Memory B cell (primary cell): ENCODE measurements around the gene CLEC2B.
"Not testable (repeated sequence)": the region's sequence is repeated elsewhere in the genome, so short reads cannot be mapped to it uniquely, and the experiment has no call there.

ENCODE experiments used
- ATAC-seq: fragments of 150-1000 bp; cut with Tn5 transposase; 2 replicates; pipeline ENCODE4 v1.10.0; 2021; ENCODE audit warnings: low read depth, mild to moderate bottlenecking, moderate library complexity
- DNase-seq, 2 donors: peaks; one replicate each; pipeline ENCODE4 v3.0.0; 2022; ENCODE audit warnings: low spot score in 2 of 2
- H3K27ac Mint-ChIP-seq: one replicate; pipeline ENCODE4 v1.8.0; 2022; ENCODE audit warnings: mild to moderate bottlenecking, moderate library complexity, mixed read lengths
- H3K27me3 Mint-ChIP-seq: one replicate; pipeline ENCODE4 v1.8.0; 2022; ENCODE audit warnings: mixed read lengths
- H3K36me3 Mint-ChIP-seq: one replicate; pipeline ENCODE4 v1.8.0; 2022; ENCODE audit warnings: mild to moderate bottlenecking, mixed read lengths
- H3K4me1 Mint-ChIP-seq: one replicate; pipeline ENCODE4 v1.8.0; 2022; ENCODE audit warnings: mixed read lengths
- H3K4me3 Mint-ChIP-seq: one replicate; pipeline ENCODE4 v1.8.0; 2022; ENCODE audit warnings: mild to moderate bottlenecking, moderate library complexity, mixed read lengths
- H3K9me3 Mint-ChIP-seq: one replicate; pipeline ENCODE4 v1.8.0; 2022; ENCODE audit warnings: mixed read lengths

The CLEC2B gene

GRCh38 chr12:9883175-9883574 is 14.0 kb upstream of the CLEC2B start:
- Mint-ChIP-seq H3K27ac (no peak overlapping the region), H3K4me3 (no peak overlapping the region), H3K27me3 (no peaks in the 10 kb centered on the region), H3K9me3 (no peaks in the 10 kb centered on the region), H3K4me1 (no peaks in the 10 kb centered on the region), H3K36me3 (no peaks in the 10 kb centered on the region)
- DNase-seq: no peak
- no peak for ATAC-seq

- H3K27me3 Mint-ChIP-seq: no peaks in the 10 kb centered on the region
- no peak overlapping the region for H3K4me3 Mint-ChIP-seq
- DNase-seq (no peak), ATAC-seq (no peak)
- no peaks in the 10 kb centered on the region for H3K9me3 Mint-ChIP-seq
- H3K36me3 Mint-ChIP-seq: no peaks in the 10 kb centered on the region
- H3K27ac Mint-ChIP-seq: no peak overlapping the region
- H3K4me1 Mint-ChIP-seq: no peaks in the 10 kb centered on the region
Measured at GRCh38 chr12:9881988-9882387, 12.8 kb upstream of the CLEC2B start.

- no peak for DNase-seq
- H3K4me3 Mint-ChIP-seq: no peak within 1 kb of the TSS
- H3K27ac Mint-ChIP-seq: no peak within 1 kb of the TSS
- H3K4me1 Mint-ChIP-seq: no peaks in the 10 kb centered on the region
- no peaks in the 10 kb centered on the region for H3K9me3 Mint-ChIP-seq
- no peaks in the 10 kb centered on the region for H3K36me3 Mint-ChIP-seq
- no peak for ATAC-seq
- H3K27me3 Mint-ChIP-seq: no peaks in the 10 kb centered on the region
Measured at GRCh38 chr12:9881246-9881645, 12.1 kb upstream of the CLEC2B start, which contains the start of gene KLRF2. Gene KLRF2 (plus strand): TSS chr12:9881489. CDS start chr12:9881596, 107 bp downstream.

- Mint-ChIP-seq H3K27me3 (no peaks in the 10 kb centered on the region), H3K27ac (no peak overlapping the region), H3K4me3 (no peak overlapping the region), H3K4me1 (no peaks in the 10 kb centered on the region), H3K9me3 (no peaks in the 10 kb centered on the region), H3K36me3 (no peaks in the 10 kb centered on the region)
- DNase-seq (no peak), ATAC-seq (no peak)
Measured at GRCh38 chr12:9880532-9881078, 11.5 kb upstream of the CLEC2B start.

GRCh38 chr12:9876120-9876519 is 7.0 kb upstream of the CLEC2B start:
- not testable (repeated sequence) for H3K4me1 Mint-ChIP-seq, H3K9me3 Mint-ChIP-seq

GRCh38 chr12:9872742-9873141 is 3.6 kb upstream of the CLEC2B start:
- H3K9me3 Mint-ChIP-seq: no peaks in the 10 kb centered on the region
- no peaks in the 10 kb centered on the region for H3K36me3 Mint-ChIP-seq
- H3K27me3 Mint-ChIP-seq: no peaks in the 10 kb centered on the region
- ATAC-seq (no peak), DNase-seq (no peak)
- peaks cover 4% of the 10 kb centered on the region for H3K4me1 Mint-ChIP-seq
- H3K4me3 Mint-ChIP-seq: no peak overlapping the region
- no peak overlapping the region for H3K27ac Mint-ChIP-seq

More at GRCh38 chr12:9876120-9876519, 7.0 kb upstream of the CLEC2B start:
- not testable (repeated sequence) for H3K36me3 Mint-ChIP-seq, H3K4me3 Mint-ChIP-seq, ATAC-seq, DNase-seq, H3K27ac Mint-ChIP-seq, H3K27me3 Mint-ChIP-seq

GRCh38 chr12:9872162-9872561 is 3.0 kb upstream of the CLEC2B start:
- H3K27ac Mint-ChIP-seq: no peak overlapping the region
- no peak overlapping the region for H3K4me3 Mint-ChIP-seq
- H3K36me3 Mint-ChIP-seq: no peaks in the 10 kb centered on the region
- H3K27me3 Mint-ChIP-seq: peaks cover 1% of the 10 kb centered on the region
- ATAC-seq: no peak
- H3K4me1 Mint-ChIP-seq: peaks cover 4% of the 10 kb centered on the region
- no peak for DNase-seq
- no peaks in the 10 kb centered on the region for H3K9me3 Mint-ChIP-seq

GRCh38 chr12:9870286-9870866 is 1.2 kb upstream of the CLEC2B start:
- peak overlapping the region; percentile 85 for H3K4me3 Mint-ChIP-seq
- peaks cover 3% of the 10 kb centered on the region for H3K27me3 Mint-ChIP-seq
- H3K36me3 Mint-ChIP-seq: no peaks in the 10 kb centered on the region
- no peak for ATAC-seq
- no peaks in the 10 kb centered on the region for H3K9me3 Mint-ChIP-seq
- H3K27ac Mint-ChIP-seq: peak overlapping the region; percentile 96
- H3K4me1 Mint-ChIP-seq: peaks cover 8% of the 10 kb centered on the region
- DNase-seq: no peak

GRCh38 chr12:9868951-9869306 is 225 bp downstream of the CLEC2B start:
- H3K27me3 Mint-ChIP-seq: peaks cover 5% of the 10 kb centered on the region
- peaks cover 4% of the 10 kb centered on the region for H3K9me3 Mint-ChIP-seq
- ATAC-seq: no peak
- peaks cover 8% of the 10 kb centered on the region for H3K4me1 Mint-ChIP-seq
- no peak for DNase-seq
- H3K36me3 Mint-ChIP-seq: peaks cover 4% of the 10 kb centered on the region
- peak overlapping the region; percentile 96 for H3K27ac Mint-ChIP-seq
- H3K4me3 Mint-ChIP-seq: peak overlapping the region; percentile 85

- Mint-ChIP-seq H3K36me3 (peaks cover 9% of the 10 kb centered on the region), H3K4me3 (peak overlapping the region; percentile 80)
Measured at GRCh38 chr12:9868311-9868801, 798 bp downstream of the CLEC2B start.

GRCh38 chr12:9867531-9867930 is 1.6 kb downstream of the CLEC2B start:
- Mint-ChIP-seq H3K9me3 (peaks cover 13% of the 10 kb centered on the region), H3K36me3 (peaks cover 16% of the 10 kb centered on the region), H3K27me3 (peaks cover 7% of the 10 kb centered on the region), H3K27ac (peak overlapping the region; percentile 21), H3K4me3 (peak overlapping the region; percentile 77), H3K4me1 (peaks cover 8% of the 10 kb centered on the region)
- DNase-seq (no peak), ATAC-seq (no peak)

More at GRCh38 chr12:9868311-9868801, 798 bp downstream of the CLEC2B start:
- Mint-ChIP-seq H3K4me1 (peaks cover 8% of the 10 kb centered on the region), H3K9me3 (peaks cover 9% of the 10 kb centered on the region), H3K27ac (peak overlapping the region; percentile 96), H3K27me3 (peaks cover 7% of the 10 kb centered on the region)
- ATAC-seq (no peak), DNase-seq (no peak)

- peak overlapping the region; percentile 76 for H3K4me3 Mint-ChIP-seq
- peak overlapping the region; percentile 21 for H3K27ac Mint-ChIP-seq
- peaks cover 13% of the 10 kb centered on the region for H3K9me3 Mint-ChIP-seq
- peaks cover 8% of the 10 kb centered on the region for H3K4me1 Mint-ChIP-seq
- H3K27me3 Mint-ChIP-seq: peaks cover 7% of the 10 kb centered on the region
- peak; percentile 28 for ATAC-seq
- no peak for DNase-seq
- peaks cover 17% of the 10 kb centered on the region for H3K36me3 Mint-ChIP-seq
Measured at GRCh38 chr12:9866860-9867269, 2.3 kb downstream of the CLEC2B start.

GRCh38 chr12:9864913-9865675 is 4.1 kb downstream of the CLEC2B start:
- peaks cover 17% of the 10 kb centered on the region for H3K36me3 Mint-ChIP-seq
- ATAC-seq (no peak), DNase-seq (no peak)
- no peak overlapping the region for H3K27ac Mint-ChIP-seq
- peaks cover 7% of the 10 kb centered on the region for H3K27me3 Mint-ChIP-seq
- peak overlapping the region; percentile 45 for H3K4me3 Mint-ChIP-seq
- peaks cover 13% of the 10 kb centered on the region for H3K9me3 Mint-ChIP-seq
- H3K4me1 Mint-ChIP-seq: peaks cover 8% of the 10 kb centered on the region

GRCh38 chr12:9858135-9858534 is 11.0 kb downstream of the CLEC2B start:
- Mint-ChIP-seq H3K27me3 (peaks cover under 1% of the 10 kb centered on the region), H3K27ac (no peak overlapping the region), H3K4me1 (no peaks in the 10 kb centered on the region), H3K9me3 (peaks cover 1% of the 10 kb centered on the region), H3K4me3 (no peak overlapping the region), H3K36me3 (peaks cover 18% of the 10 kb centered on the region)
- DNase-seq: no peak
- ATAC-seq: no peak
